GM12892 (cell line): Measurements from ENCODE around the gene CEP164.

Source experiments
- POLR2A ChIP-seq: IDR thresholded peaks from 2 replicates; pipeline ENCODE4 v1.6.1; 2011; ENCODE audit warnings: low read depth, low read length, control low read depth
- POLR2AphosphoS5 ChIP-seq: IDR thresholded peaks from 2 replicates; pipeline ENCODE4 v1.6.1; 2011; ENCODE audit warnings: low read depth, low read length, control low read depth
- TAF1 ChIP-seq: IDR thresholded peaks from 2 replicates; pipeline ENCODE4 v1.6.1; 2011; ENCODE audit warnings: low read depth, mild to moderate bottlenecking, control low read depth, low read length, borderline replicate concordance

GRCh38 chr11:117428186-117428855, 100.7 kb downstream of the CEP164 start:
- TF ChIP-seq POLR2A: no peak
- no peak for TF ChIP-seq POLR2AphosphoS5
- TF ChIP-seq TAF1: no peak
